ENCODE measurements around the gene ARHGAP44. TPM values are rescaled to one million over a fixed set of nuclear protein-coding genes. Genes with fewer than 3 reads are reported as not detected.
"Not testable (repeated sequence)": the region's sequence is repeated elsewhere in the genome, so short reads cannot be mapped to it uniquely, and the experiment has no call there.

Gene ARHGAP44
- polyA plus RNA-seq, 3 donors from 2014 or later = 0.13 TPM; not detected in 2

- no peaks in the 10 kb centered on the region for H3K36me3 Mint-ChIP-seq
- H3K4me1 Mint-ChIP-seq = no peaks in the 10 kb centered on the region
- no peak overlapping the region for H3K27ac Mint-ChIP-seq
Measured at GRCh38 chr17:12964162-12964561, 174.9 kb downstream of the ARHGAP44 start.

GRCh38 chr17:12964840-12965239, 175.5 kb downstream of the ARHGAP44 start:
- no peak overlapping the region for H3K4me3 Mint-ChIP-seq
- no peak for DNase-seq
- no peaks in the 10 kb centered on the region for H3K36me3 Mint-ChIP-seq
- no peak overlapping the region for H3K27ac Mint-ChIP-seq
- H3K4me1 Mint-ChIP-seq = no peaks in the 10 kb centered on the region
- H3K27me3 Mint-ChIP-seq (ENCODE audit: low read depth in 3 of 3) = peaks cover 0 to 6% (median 6%) of the 10 kb centered on the region in 3 donors
- H3K9me3 Mint-ChIP-seq = no peaks in the 10 kb centered on the region

More at GRCh38 chr17:12964162-12964561, 174.9 kb downstream of the ARHGAP44 start:
- Mint-ChIP-seq H3K4me3 (no peak overlapping the region), H3K9me3 (no peaks in the 10 kb centered on the region), H3K27me3 (ENCODE audit: low read depth in 3 of 3) (peaks cover 2 to 6% (median 2%) of the 10 kb centered on the region in 3 donors)
- no peak for DNase-seq

- H3K9me3 Mint-ChIP-seq = no peaks in the 10 kb centered on the region
- H3K4me3 Mint-ChIP-seq = no peak overlapping the region
- H3K27me3 Mint-ChIP-seq (ENCODE audit: low read depth in 3 of 3) = peaks cover 0 to 6% (median 6%) of the 10 kb centered on the region in 3 donors
- no peak for DNase-seq
- no peaks in the 10 kb centered on the region for H3K4me1 Mint-ChIP-seq
- no peak overlapping the region for H3K27ac Mint-ChIP-seq
- no peaks in the 10 kb centered on the region for H3K36me3 Mint-ChIP-seq
Measured at GRCh38 chr17:12965988-12966387, 176.7 kb downstream of the ARHGAP44 start.

GRCh38 chr17:12966413-12966812, 177.1 kb downstream of the ARHGAP44 start:
- H3K9me3 Mint-ChIP-seq = no peaks in the 10 kb centered on the region
- no peak overlapping the region for H3K4me3 Mint-ChIP-seq
- peaks cover 0 to 6% (median 6%) of the 10 kb centered on the region in 3 donors for H3K27me3 Mint-ChIP-seq (ENCODE audit: low read depth in 3 of 3)
- H3K36me3 Mint-ChIP-seq = no peaks in the 10 kb centered on the region
- no peak for DNase-seq
- H3K4me1 Mint-ChIP-seq = no peaks in the 10 kb centered on the region
- no peak overlapping the region for H3K27ac Mint-ChIP-seq

- no peak for DNase-seq
- H3K27me3 Mint-ChIP-seq (ENCODE audit: low read depth in 3 of 3) = peaks cover 0 to 14% (median 4%) of the 10 kb centered on the region in 3 donors
- no peaks in the 10 kb centered on the region for H3K36me3 Mint-ChIP-seq
- H3K9me3 Mint-ChIP-seq = no peaks in the 10 kb centered on the region
- no peak overlapping the region for H3K27ac Mint-ChIP-seq
- no peaks in the 10 kb centered on the region for H3K4me1 Mint-ChIP-seq
- H3K4me3 Mint-ChIP-seq = no peak overlapping the region
Measured at GRCh38 chr17:12967962-12968361, 178.7 kb downstream of the ARHGAP44 start.

- H3K4me3 Mint-ChIP-seq = no peak overlapping the region
- H3K36me3 Mint-ChIP-seq = no peaks in the 10 kb centered on the region
- no peak for DNase-seq
- H3K27me3 Mint-ChIP-seq (ENCODE audit: low read depth in 3 of 3) = peaks cover 7 to 23% (median 17%) of the 10 kb centered on the region in 3 donors
- H3K27ac Mint-ChIP-seq = no peak overlapping the region
- H3K9me3 Mint-ChIP-seq = no peaks in the 10 kb centered on the region
- peaks cover 3 to 5% of the 10 kb centered on the region in 2 donors for H3K4me1 Mint-ChIP-seq
Measured at GRCh38 chr17:12973496-12974004, 184.3 kb downstream of the ARHGAP44 start.

- Mint-ChIP-seq H3K36me3 (no peaks in the 10 kb centered on the region), H3K9me3 (no peaks in the 10 kb centered on the region), H3K27ac (no peak overlapping the region), H3K4me3 (peak overlapping the region in 3 of 5 donors; percentile 34 to 55 (median 52)), H3K27me3 (ENCODE audit: low read depth in 3 of 3) (peaks cover 7 to 22% (median 17%) of the 10 kb centered on the region in 3 donors), H3K4me1 (peaks cover 3 to 5% of the 10 kb centered on the region in 2 donors)
- no peak for DNase-seq
Measured at GRCh38 chr17:12974005-12974531, 184.8 kb downstream of the ARHGAP44 start.

GRCh38 chr17:12977008-12977751, 187.9 kb downstream of the ARHGAP44 start:
- H3K36me3 Mint-ChIP-seq = no peaks in the 10 kb centered on the region
- no peak overlapping the region for H3K27ac Mint-ChIP-seq
- DNase-seq = no peak
- H3K4me1 Mint-ChIP-seq = peaks cover 8 to 9% of the 10 kb centered on the region in 2 donors
- no peak overlapping the region for H3K4me3 Mint-ChIP-seq
- H3K27me3 Mint-ChIP-seq (ENCODE audit: low read depth in 3 of 3) = peaks cover 9 to 26% (median 20%) of the 10 kb centered on the region in 3 donors
- no peaks in the 10 kb centered on the region for H3K9me3 Mint-ChIP-seq

GRCh38 chr17:12978787-12979186, 189.5 kb downstream of the ARHGAP44 start:
- not testable (repeated sequence) for H3K27ac Mint-ChIP-seq, H3K9me3 Mint-ChIP-seq, DNase-seq, H3K4me3 Mint-ChIP-seq, H3K36me3 Mint-ChIP-seq
- H3K4me1 Mint-ChIP-seq = peaks cover 14 to 16% of the 10 kb centered on the region in 2 donors
- peaks cover 14 to 27% (median 14%) of the 10 kb centered on the region in 3 donors for H3K27me3 Mint-ChIP-seq (ENCODE audit: low read depth in 3 of 3)

- DNase-seq = no peak
- peaks cover 14 to 15% of the 10 kb centered on the region in 2 donors for H3K4me1 Mint-ChIP-seq
- H3K27me3 Mint-ChIP-seq (ENCODE audit: low read depth in 3 of 3) = peaks cover 14 to 27% (median 14%) of the 10 kb centered on the region in 3 donors
- H3K9me3 Mint-ChIP-seq = no peaks in the 10 kb centered on the region
- no peak overlapping the region for H3K27ac Mint-ChIP-seq
- no peaks in the 10 kb centered on the region for H3K36me3 Mint-ChIP-seq
- H3K4me3 Mint-ChIP-seq = no peak overlapping the region
Measured at GRCh38 chr17:12979246-12979645, 189.9 kb downstream of the ARHGAP44 start.

- H3K27ac Mint-ChIP-seq = peak overlapping the region in 1 of 6 donors; percentile 58
- no peak overlapping the region for H3K4me3 Mint-ChIP-seq
- H3K4me1 Mint-ChIP-seq = peaks cover 11% of the 10 kb centered on the region in 2 donors
- peaks cover 13 to 26% (median 16%) of the 10 kb centered on the region in 3 donors for H3K27me3 Mint-ChIP-seq (ENCODE audit: low read depth in 3 of 3)
- DNase-seq = no peak
- no peaks in the 10 kb centered on the region for H3K36me3 Mint-ChIP-seq
- H3K9me3 Mint-ChIP-seq = no peaks in the 10 kb centered on the region
Measured at GRCh38 chr17:12979826-12980500, 190.7 kb downstream of the ARHGAP44 start.

GRCh38 chr17:12982224-12982623, 192.9 kb downstream of the ARHGAP44 start:
- peak overlapping the region; percentile 85 to 93 (median 88) for H3K27ac Mint-ChIP-seq
- peaks cover 9 to 19% (median 10%) of the 10 kb centered on the region in 3 donors for H3K27me3 Mint-ChIP-seq (ENCODE audit: low read depth in 3 of 3)
- peaks cover 11% of the 10 kb centered on the region in 2 donors for H3K4me1 Mint-ChIP-seq
- H3K36me3 Mint-ChIP-seq = no peaks in the 10 kb centered on the region
- no peaks in the 10 kb centered on the region for H3K9me3 Mint-ChIP-seq
- peak; percentile 73 to 81 (median 75) for DNase-seq
- peak overlapping the region; percentile 47 to 83 (median 70) for H3K4me3 Mint-ChIP-seq

- H3K27ac Mint-ChIP-seq = peak overlapping the region in 1 of 6 donors; percentile 87
- DNase-seq = no peak
- H3K4me1 Mint-ChIP-seq = peaks cover 11% of the 10 kb centered on the region in 2 donors
- no peak overlapping the region for H3K4me3 Mint-ChIP-seq
- H3K27me3 Mint-ChIP-seq (ENCODE audit: low read depth in 3 of 3) = peaks cover 9 to 14% (median 10%) of the 10 kb centered on the region in 3 donors
- no peaks in the 10 kb centered on the region for H3K9me3 Mint-ChIP-seq
- no peaks in the 10 kb centered on the region for H3K36me3 Mint-ChIP-seq
Measured at GRCh38 chr17:12983991-12984884, 194.9 kb downstream of the ARHGAP44 start.

Measured in immature natural killer cell (primary cell).